GM20000 (cell line): Measurements from ENCODE around the gene ENDOD1.

Experiments
- DNase-seq: peaks from one replicate; pipeline ENCODE4 v3.0.0; 2012; ENCODE audit warnings: low spot score
- TF ChIP-seq, protein P1 (sequence below): IDR thresholded peaks from 2 replicates; pipeline ENCODE4 v1.5.1; 2012; ENCODE audit warnings: mild to moderate bottlenecking, control low read depth; ENCODE audit errors: extremely low read depth, missing control alignments

ENDOD1 gene

DNA sequence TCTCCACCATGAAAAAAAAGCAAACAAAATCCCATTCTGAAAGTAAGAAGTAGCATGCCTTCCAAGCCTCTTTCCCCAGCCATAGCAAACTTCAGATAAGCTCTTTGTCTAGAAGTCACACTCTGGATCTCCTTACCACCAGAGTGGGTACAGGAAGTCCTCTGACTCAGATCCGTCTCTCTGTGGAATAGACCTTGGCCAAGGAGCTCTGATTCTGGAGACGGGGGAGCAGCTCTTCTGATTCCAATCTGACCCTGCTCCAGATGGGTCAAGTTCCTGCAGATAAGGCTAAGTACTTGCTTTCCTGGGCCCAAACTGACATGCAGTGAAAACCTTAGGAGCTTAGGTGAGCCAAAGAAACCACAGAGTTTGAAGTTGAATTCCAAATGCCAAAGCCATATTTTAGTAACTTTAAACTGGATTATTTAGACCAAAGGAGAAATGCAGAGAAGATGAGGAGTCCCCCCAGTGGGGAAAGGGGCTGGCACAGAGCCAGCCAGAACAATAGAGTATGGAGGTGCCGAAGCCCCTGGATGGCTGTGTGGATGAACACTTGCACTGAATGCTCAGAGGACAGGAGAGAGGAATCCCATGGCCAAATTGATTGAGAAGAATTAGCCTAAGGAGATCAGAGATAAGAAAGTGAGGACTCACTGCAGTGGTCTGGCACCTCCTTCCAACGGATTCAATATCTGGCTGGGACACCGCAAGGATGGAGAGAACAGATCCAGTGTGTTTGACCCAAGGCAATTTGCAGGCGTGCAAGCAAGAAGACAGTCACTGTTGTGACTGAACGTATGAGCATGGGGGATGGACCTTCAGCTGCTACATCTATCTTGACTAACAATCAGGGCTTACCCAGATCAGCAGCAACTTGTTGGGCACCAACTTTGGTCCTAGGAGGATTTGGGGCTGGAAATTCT lies 54.9 kb downstream of the ENDOD1 start:
- TF ChIP-seq, protein P1, sequence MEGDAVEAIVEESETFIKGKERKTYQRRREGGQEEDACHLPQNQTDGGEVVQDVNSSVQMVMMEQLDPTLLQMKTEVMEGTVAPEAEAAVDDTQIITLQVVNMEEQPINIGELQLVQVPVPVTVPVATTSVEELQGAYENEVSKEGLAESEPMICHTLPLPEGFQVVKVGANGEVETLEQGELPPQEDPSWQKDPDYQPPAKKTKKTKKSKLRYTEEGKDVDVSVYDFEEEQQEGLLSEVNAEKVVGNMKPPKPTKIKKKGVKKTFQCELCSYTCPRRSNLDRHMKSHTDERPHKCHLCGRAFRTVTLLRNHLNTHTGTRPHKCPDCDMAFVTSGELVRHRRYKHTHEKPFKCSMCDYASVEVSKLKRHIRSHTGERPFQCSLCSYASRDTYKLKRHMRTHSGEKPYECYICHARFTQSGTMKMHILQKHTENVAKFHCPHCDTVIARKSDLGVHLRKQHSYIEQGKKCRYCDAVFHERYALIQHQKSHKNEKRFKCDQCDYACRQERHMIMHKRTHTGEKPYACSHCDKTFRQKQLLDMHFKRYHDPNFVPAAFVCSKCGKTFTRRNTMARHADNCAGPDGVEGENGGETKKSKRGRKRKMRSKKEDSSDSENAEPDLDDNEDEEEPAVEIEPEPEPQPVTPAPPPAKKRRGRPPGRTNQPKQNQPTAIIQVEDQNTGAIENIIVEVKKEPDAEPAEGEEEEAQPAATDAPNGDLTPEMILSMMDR: no peak
- DNase-seq: no peak

DNA sequence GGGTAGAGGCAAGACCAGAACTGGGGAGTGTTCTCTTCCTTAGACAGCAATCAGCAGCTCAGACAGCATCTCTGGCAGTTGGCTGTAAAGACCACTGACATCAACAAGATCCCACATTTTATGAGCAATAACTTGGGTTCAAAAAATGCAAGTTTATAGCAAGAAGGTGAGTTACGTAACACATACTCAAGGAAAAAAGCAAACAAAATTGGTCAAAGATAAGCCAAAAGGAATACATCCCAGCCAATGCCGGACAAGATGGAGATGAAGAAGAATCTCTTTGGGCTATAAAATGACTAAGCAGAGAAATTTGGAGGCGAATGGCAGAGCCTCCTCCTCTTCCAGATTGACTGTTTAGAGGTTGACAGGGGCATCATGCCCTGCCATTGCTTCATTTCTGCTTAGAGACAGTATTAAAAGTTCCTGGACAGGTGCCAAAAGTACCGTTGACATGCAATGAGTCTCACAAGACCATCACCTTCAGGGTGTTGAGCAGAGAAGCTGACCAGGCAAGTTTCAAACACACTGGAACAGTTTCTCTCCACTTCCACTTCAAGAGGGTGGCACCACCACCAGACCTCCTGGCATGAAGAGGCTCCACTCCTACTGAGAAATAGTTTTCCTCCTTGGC lies 55.9 kb downstream of the ENDOD1 start:
- no peak for DNase-seq
- TF ChIP-seq, protein P1: no peak

DNA sequence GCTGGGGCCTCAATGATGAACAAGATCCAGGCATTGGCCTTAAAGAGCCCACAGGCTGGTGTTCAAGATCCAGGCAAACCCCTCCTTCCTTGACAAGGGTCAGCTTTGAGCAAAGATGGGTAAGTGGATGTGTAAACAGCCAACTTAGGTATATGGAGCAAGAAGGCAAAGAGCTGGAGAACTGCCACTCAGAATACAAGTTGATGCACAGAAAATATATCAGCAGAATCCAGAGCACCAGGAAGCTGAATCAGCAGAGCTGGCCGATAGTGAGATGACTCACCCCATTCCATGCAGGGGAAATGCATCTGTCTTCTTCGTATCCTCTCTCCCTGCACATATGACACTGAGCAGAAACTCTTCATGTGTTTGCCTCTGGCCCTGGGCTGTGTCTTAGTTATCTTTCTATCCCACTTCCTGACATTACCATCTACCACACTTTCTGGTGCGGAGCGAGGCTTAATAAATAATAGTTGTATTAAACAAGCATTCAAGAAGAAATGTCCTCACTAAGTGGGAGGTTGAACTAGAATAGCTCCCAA lies 57.8 kb downstream of the ENDOD1 start:
- TF ChIP-seq, protein P1: no peak
- DNase-seq: no peak

DNA sequence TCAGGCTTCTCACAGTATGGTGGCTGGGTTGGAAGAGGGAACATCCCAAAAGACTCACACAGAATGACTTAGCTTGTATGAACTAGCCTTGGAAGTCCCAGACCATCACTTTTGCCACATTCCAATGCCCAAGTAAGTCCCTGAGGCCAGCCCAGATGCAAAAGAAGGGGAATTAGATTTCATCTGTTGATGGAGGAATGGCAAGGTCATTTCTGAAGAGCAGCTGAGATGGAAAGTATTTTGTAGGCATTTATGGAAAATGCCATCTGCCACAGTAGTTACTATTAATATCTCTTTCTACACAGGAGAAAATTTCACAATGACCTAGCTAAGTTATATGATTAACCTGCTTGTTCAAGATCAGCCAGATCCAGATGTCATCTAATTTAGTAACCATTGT lies 58.8 kb downstream of the ENDOD1 start:
- DNase-seq: no peak
- TF ChIP-seq, protein P1: no peak

DNA sequence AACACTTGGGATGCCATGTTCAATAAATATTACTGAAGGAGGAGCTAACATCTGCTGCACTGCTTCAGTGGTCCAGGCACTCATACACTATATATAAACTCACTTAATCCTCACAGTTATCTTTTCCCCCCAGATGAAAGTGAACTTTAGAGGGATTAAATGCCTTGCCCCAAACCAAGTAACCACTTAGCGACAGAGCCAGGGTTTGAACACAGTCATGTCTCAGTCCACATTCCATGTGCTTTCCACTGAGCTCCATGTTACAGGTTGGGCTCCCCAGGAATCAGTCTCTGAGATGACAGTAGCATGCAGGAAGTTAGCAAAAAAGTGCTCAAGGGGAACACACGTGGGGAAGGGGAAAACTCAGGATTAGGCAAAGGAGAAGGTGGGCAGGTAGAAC lies 59.3 kb downstream of the ENDOD1 start:
- TF ChIP-seq, protein P1: no peak
- DNase-seq: no peak

DNA sequence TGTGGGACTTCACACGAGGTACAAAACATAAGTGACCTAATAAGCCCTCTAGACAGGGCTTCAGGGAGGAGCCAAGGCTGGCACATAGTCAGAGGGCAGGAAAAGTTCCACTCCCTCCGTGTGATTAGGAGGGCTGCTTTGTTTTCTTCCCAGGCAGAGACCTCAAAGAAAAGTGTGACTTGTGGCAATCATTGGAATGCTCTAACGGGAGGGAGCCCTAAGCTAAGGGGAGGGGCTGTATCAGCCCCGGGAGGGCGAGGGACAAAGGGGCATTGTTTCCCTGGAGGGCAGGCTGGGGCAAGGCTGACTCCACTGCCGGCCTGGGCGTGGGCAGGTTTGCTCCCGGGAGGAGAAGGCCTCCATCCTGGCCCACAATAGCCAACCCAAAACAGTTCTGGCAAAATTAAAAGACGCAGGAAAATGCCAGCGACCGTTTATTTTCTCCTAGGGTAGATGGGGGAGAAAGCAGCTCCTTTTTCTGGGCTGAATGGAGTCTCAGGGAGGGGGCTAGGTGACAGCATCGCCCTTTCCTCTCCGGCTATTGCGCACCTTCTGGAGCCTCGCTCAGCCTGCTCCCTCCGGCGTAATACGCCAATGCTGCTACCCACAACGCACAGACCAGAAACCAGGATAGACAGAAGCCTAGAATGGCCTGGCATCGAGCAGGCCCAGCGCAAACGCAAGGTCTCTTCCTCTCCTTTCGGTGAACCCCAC lies 60.2 kb downstream of the ENDOD1 start:
- TF ChIP-seq, protein P1: no peak
- no peak for DNase-seq
